ENCODE results near the gene DCAF6.

- TF ChIP-seq CTCF (IDR thresholded peaks at IDR 0.05) (no peak), ZFX (IDR thresholded peaks at IDR 0.05; ENCODE audit: borderline replicate concordance) (no peak)
Measured at GRCh38 chr1:168079761-168080160, 143.3 kb downstream of the DCAF6 start.
